H9 (cell line): ENCODE data around the gene BLOC1S3. TPM values are rescaled to one million over a fixed set of nuclear protein-coding genes. Genes with fewer than 3 reads are reported as not detected.
A peak's percentile ranks its signal among the peaks of the same experiment; 100 is the strongest.

Experiments
- DNase-seq: peaks from one replicate; pipeline ENCODE4 v3.0.0-alpha.2; 2017
- H2AFZ ChIP-seq: one replicate; pipeline ENCODE4 v1.6.1; 2013; ENCODE audit warnings: mild to moderate bottlenecking, low read length, control low read depth, moderate library complexity
- H2AK5ac ChIP-seq: 2 replicates; pipeline ENCODE4 v1.6.1; 2013; ENCODE audit warnings: low read length, control low read depth, mixed read lengths; ENCODE audit not compliant: insufficient read length
- H2BK120ac ChIP-seq: one replicate; pipeline ENCODE4 v1.6.1; 2013; ENCODE audit warnings: low read depth, mild to moderate bottlenecking, low read length, control low read depth, inconsistent platforms; ENCODE audit not compliant: poor library complexity, severe bottlenecking
- H2BK12ac ChIP-seq: 2 replicates; pipeline ENCODE4 v1.6.1; 2013; ENCODE audit warnings: low read length, control low read depth, mixed read lengths, low read depth; ENCODE audit not compliant: insufficient read length
- H2BK15ac ChIP-seq: 2 replicates; pipeline ENCODE4 v1.6.1; 2013; ENCODE audit warnings: low read depth, low read length, control low read depth
- H2BK20ac ChIP-seq: one replicate; pipeline ENCODE4 v1.6.1; 2013; ENCODE audit warnings: low read depth, mild to moderate bottlenecking, low read length, control low read depth, inconsistent platforms; ENCODE audit not compliant: poor library complexity, severe bottlenecking
- H2BK5ac ChIP-seq: 2 replicates; pipeline ENCODE4 v1.6.1; 2013; ENCODE audit warnings: low read length, control low read depth, mixed read lengths; ENCODE audit not compliant: insufficient read length
- H3K14ac ChIP-seq: 2 replicates; pipeline ENCODE4 v1.6.1; 2013; ENCODE audit warnings: low read length, control low read depth; ENCODE audit not compliant: insufficient read depth
- H3K18ac ChIP-seq: 2 replicates; pipeline ENCODE4 v1.6.1; 2013; ENCODE audit warnings: low read depth, mild to moderate bottlenecking, mixed read lengths, low read length, control low read depth; ENCODE audit not compliant: insufficient read length
- H3K23ac ChIP-seq: 2 replicates; pipeline ENCODE4 v1.6.1; 2013; ENCODE audit warnings: low read length, control low read depth, mixed read lengths, low read depth; ENCODE audit not compliant: insufficient read length
- H3K23me2 ChIP-seq: 2 replicates; pipeline ENCODE4 v1.6.1; 2013; ENCODE audit warnings: low read depth, mild to moderate bottlenecking, mixed read lengths, low read length, control low read depth; ENCODE audit not compliant: insufficient read length, poor library complexity, severe bottlenecking
- H3K27ac ChIP-seq: 2 replicates; pipeline ENCODE4 v1.5.1; 2013; ENCODE audit warnings: low read length, control low read depth, mixed read lengths, low read depth; ENCODE audit not compliant: insufficient read length
- H3K27me3 ChIP-seq: 2 replicates; pipeline ENCODE4 v1.6.1; 2013; ENCODE audit warnings: low read length, control low read depth, inconsistent platforms; ENCODE audit not compliant: insufficient read depth
- H3K4ac ChIP-seq: 2 replicates; pipeline ENCODE4 v1.6.1; 2013; ENCODE audit warnings: low read depth, mild to moderate bottlenecking, control low read depth, inconsistent platforms, low read length, moderate library complexity
- H3K4me1 ChIP-seq: 2 replicates; pipeline ENCODE4 v1.6.1; 2013; ENCODE audit warnings: low read length, control low read depth, inconsistent platforms; ENCODE audit not compliant: insufficient read depth
- H3K4me2 ChIP-seq: 2 replicates; pipeline ENCODE4 v1.6.1; 2013; ENCODE audit warnings: low read length, control low read depth, mixed read lengths; ENCODE audit not compliant: insufficient read length, insufficient read depth
- H3K56ac ChIP-seq: 2 replicates; pipeline ENCODE4 v1.6.1; 2013; ENCODE audit warnings: low read depth, mild to moderate bottlenecking, mixed read lengths, low read length, control low read depth; ENCODE audit not compliant: insufficient read length
- H3K79me1 ChIP-seq: 2 replicates; pipeline ENCODE4 v1.6.1; 2013; ENCODE audit warnings: low read depth, mild to moderate bottlenecking, moderate library complexity, low read length, control low read depth, inconsistent platforms; ENCODE audit not compliant: insufficient read depth, poor library complexity, severe bottlenecking
- H3K79me2 ChIP-seq: 2 replicates; pipeline ENCODE4 v1.6.1; 2013; ENCODE audit warnings: low read length, control low read depth, inconsistent platforms; ENCODE audit not compliant: insufficient read depth
- H3K9ac ChIP-seq: 2 replicates; pipeline ENCODE4 v1.6.1; 2013; ENCODE audit warnings: low read length, control low read depth, mixed read lengths; ENCODE audit not compliant: insufficient read length; ENCODE audit errors: extremely low read depth
- H3K9me3 ChIP-seq: one replicate; pipeline ENCODE4 v1.6.1; 2013; ENCODE audit warnings: low read depth, low read length, inconsistent platforms; ENCODE audit not compliant: control insufficient read depth
- H3T11ph ChIP-seq: one replicate; pipeline ENCODE4 v1.6.1; 2013; ENCODE audit warnings: mild to moderate bottlenecking, low read length, control low read depth, inconsistent platforms
- H4K20me1 ChIP-seq: one replicate; pipeline ENCODE4 v1.6.1; 2013; ENCODE audit not compliant: control insufficient read depth, insufficient read length, insufficient read depth
- H4K5ac ChIP-seq: 2 replicates; pipeline ENCODE4 v1.6.1; 2013; ENCODE audit warnings: low read depth, mild to moderate bottlenecking, mixed read lengths, low read length, control low read depth; ENCODE audit not compliant: insufficient read length
- H4K8ac ChIP-seq: replicated peaks from 2 replicates; pipeline ENCODE4 v1.6.1; 2013; ENCODE audit warnings: low read length, control low read depth, mixed read lengths, low read depth; ENCODE audit not compliant: insufficient read length
- H4K91ac ChIP-seq: 2 replicates; pipeline ENCODE4 v1.6.1; 2013; ENCODE audit warnings: low read depth, mild to moderate bottlenecking, moderate library complexity, mixed read lengths, low read length, control low read depth; ENCODE audit not compliant: insufficient read length
- H3K27ac Mint-ChIP-seq, 3 experiments: 2 replicates in 2 of 3; 3 replicates in 1 of 3; pipeline ENCODE4 v1.8.0; 2020 to 2021; ENCODE audit warnings: mixed read lengths in 3 of 3, mild to moderate bottlenecking in 1 of 3, moderate library complexity in 1 of 3
- H3K27me3 Mint-ChIP-seq: 2 replicates; pipeline ENCODE4 v1.8.0; 2021; ENCODE audit warnings: low read depth, mild to moderate bottlenecking, moderate library complexity, mixed read lengths
- H3K36me3 Mint-ChIP-seq, 3 experiments: 2 replicates in 2 of 3; 3 replicates in 1 of 3; pipeline ENCODE4 v1.8.0; 2020 to 2021; ENCODE audit warnings: low read depth in 3 of 3, mixed read lengths in 3 of 3; ENCODE audit not compliant: insufficient read depth in 1 of 3
- H3K4me1 Mint-ChIP-seq, 2 experiments: 2 replicates each; pipeline ENCODE4 v1.8.0; 2020; ENCODE audit warnings: mixed read lengths in 2 of 2
- H3K4me3 Mint-ChIP-seq, 2 experiments: 2 replicates in 1 of 2; 3 replicates in 1 of 2; pipeline ENCODE4 v1.8.0; 2020 to 2021; ENCODE audit warnings: mild to moderate bottlenecking in 2 of 2, mixed read lengths in 2 of 2, moderate library complexity in 1 of 2
- H3K9me3 Mint-ChIP-seq, 2 experiments: 2 replicates in 1 of 2; 3 replicates in 1 of 2; pipeline ENCODE4 v1.8.0; 2020; ENCODE audit warnings: mild to moderate bottlenecking in 2 of 2, mixed read lengths in 2 of 2, moderate library complexity in 1 of 2
- CTCF ChIP-seq: fragments of 200-600 bp; sonication (generic); conservative IDR thresholded peaks from 3 replicates; pipeline ENCODE4 v1.8.0; 2021; ENCODE audit warnings: antibody characterized with exemption, mild to moderate bottlenecking
- whole genome bisulfite sequencing: extraction: QIAGEN DNeasy Blood & Tissue Kit; methylation state at CpG from one replicate; pipeline ENCODE4 v1.1.7; 2013; ENCODE audit warnings: missing lambda C conversion rate, low lambda C conversion rate, mixed read lengths; ENCODE audit not compliant: insufficient read length; ENCODE audit errors: extremely low coverage; 5-methylcytosine and 5-hydroxymethylcytosine counted together
- total RNA-seq: library from RNA; stranded (reverse); gene quantifications from 2 replicates; pipeline ENCODE4 v1.2.1, GENCODE V29; 2021

BLOC1S3 gene
- total RNA-seq, 1 experiment from 2014 or later, result 9.2 TPM

- no peak overlapping the region for H4K91ac ChIP-seq
- H3K23me2 ChIP-seq, result no peaks in the 10 kb centered on the region
- H3K4me2 ChIP-seq, result no peak overlapping the region
- Mint-ChIP-seq H3K27ac (0 out of 7 replicates have a peak overlapping the region, but pooled peaks of 1 of the 3 experiments have one; percentile 27), H3K4me1 (peaks cover 2 to 29% of the 10 kb centered on the region in 2 experiments), H3K36me3 (no peaks in the 10 kb centered on the region; a peak in 1 of 7 replicates), H3K4me3 (no peak overlapping the region), H3K9me3 (no peaks in the 10 kb centered on the region), H3K27me3 (peaks cover 27% of the 10 kb centered on the region)
- no peak for TF ChIP-seq CTCF
- no peak overlapping the region for H4K5ac ChIP-seq
- H3K23ac ChIP-seq, result no peak overlapping the region
- H3T11ph ChIP-seq, result no peak overlapping the region
- no peaks in the 10 kb centered on the region for H3K9me3 ChIP-seq
- no peak overlapping the region for H3K4ac ChIP-seq
- H3K56ac ChIP-seq, result no peak overlapping the region
- no peaks in the 10 kb centered on the region for H3K79me1 ChIP-seq
- no peak overlapping the region for H2BK12ac ChIP-seq
- H4K20me1 ChIP-seq, result no peaks in the 10 kb centered on the region
- no peak overlapping the region for H2AFZ ChIP-seq
- no peak overlapping the region for H4K8ac ChIP-seq
- no peaks in the 10 kb centered on the region for H3K79me2 ChIP-seq
- no peak overlapping the region for H2BK5ac ChIP-seq
- H3K27me3 ChIP-seq, result no peaks in the 10 kb centered on the region
- no peaks in the 10 kb centered on the region for H3K4me1 ChIP-seq
- no peak overlapping the region for H2AK5ac ChIP-seq
- H3K9ac ChIP-seq, result no peak overlapping the region
- no peak overlapping the region; the same call in 1 of the 2 replicates for H3K14ac ChIP-seq
- no peak overlapping the region for H2BK20ac ChIP-seq
- WGBS, result no CpG with 5 or more reads among the region's 15 CpGs
- no peak for DNase-seq
- H3K27ac ChIP-seq, result no peak overlapping the region
- H2BK120ac ChIP-seq, result no peak overlapping the region
- no peak overlapping the region for H3K18ac ChIP-seq
- no peak overlapping the region for H2BK15ac ChIP-seq
These were observed 14.7 kb upstream of the BLOC1S3 start for GRCh38 chr19:45163751-45164460.
